Measurements from ENCODE around the gene EGLN2.
"Not testable (repeated sequence)": the region's sequence is repeated elsewhere in the genome, so short reads cannot be mapped to it uniquely, and the experiment has no call there.

Gene EGLN2

DNA sequence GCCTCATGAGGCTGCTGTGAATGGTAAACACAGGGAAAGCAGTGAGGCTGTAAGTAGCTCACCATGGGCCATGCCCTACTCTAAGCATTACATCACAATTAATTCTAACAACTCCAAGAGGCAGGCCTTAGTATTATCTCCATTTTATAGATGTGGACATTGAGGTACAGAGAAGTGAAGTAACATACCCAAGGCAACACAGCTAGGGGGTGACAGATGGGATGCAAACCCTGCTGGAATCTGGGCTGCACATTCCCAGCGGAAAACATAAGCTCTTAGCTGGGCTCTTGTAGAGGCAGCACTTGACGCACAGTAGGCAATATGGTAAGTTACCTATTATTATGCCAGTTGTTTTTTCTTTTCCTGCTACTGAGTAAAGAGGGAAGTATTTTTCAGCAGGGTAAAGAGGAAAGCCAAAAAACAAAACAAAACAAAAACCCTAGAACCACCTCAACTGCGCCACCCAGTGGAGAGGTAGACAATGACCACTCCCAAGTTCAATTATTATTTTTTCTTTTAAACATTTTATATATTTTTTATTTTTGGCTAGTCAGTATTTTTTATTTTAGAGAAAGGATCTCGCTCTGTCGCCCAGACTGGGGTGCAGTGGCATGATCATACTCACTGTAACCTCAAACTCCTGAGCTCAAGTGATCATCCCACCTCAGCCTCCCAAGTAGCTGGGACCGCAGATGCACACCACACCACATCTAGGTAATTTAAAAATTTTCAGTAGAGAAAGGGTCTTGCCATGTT lies 20.7 kb downstream of the EGLN2 start:
- not testable (repeated sequence) for DNase-seq

DNA sequence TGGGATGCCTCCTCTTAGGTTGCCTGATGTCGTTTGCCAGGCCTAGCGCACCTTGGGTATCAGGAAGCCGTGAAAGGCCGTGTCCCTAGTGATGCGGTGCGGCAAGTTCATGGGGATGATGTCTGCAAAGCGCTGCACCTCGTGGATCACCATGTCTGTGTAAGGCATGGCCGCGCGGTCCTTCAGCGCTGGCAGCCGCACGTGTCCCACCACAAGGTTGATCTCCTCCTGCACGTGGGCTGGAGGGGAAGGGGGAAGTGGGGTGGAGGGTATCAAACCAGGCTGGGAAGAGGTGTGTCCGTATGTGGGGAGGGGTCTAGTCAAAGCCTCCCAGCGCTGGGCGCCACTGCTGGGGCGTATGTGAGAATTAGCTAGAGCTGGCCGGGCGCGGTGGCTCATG lies 23.2 kb downstream of the EGLN2 start:
- no peak for DNase-seq

DNA sequence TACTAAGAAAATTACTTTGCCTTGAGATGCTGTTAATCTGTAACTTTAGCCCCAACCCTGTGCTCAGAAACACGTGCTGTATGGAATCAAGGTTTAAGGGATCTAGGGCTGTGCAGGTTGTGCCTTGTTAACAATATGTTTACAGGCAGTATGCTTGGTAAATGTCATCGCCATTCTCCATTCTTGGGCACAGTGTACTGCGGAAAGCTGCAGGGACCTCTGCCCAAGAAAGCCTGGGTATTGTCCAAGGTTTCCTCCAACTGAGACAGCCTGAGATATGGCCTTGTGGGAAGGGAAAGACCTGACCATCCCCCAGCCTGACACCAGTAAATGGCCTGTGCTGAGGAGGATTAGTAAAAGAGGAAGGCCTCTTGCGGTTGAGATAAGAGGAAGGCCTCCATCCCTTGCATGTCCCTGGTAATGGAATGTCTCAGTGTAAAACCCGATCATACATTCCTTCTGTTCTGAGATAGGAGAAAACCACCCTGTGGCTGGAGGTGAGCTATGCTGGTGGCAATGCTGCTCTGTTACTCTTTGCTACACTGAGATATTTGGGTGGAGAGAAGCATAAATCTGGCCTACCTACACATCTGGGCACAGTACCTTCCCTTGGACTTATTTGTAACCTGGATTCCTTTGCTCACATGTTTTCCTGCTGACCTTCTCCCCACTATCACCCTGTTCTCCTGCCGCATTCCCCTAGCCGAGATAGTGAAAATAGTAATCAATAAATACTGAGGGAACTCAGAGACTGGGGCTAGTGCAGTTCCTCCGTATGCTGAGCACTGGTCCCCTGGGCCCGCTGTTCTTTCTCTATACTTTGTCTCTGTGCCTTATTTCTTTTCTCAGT lies 23.9 kb downstream of the EGLN2 start:
- not testable (repeated sequence) for DNase-seq

DNA sequence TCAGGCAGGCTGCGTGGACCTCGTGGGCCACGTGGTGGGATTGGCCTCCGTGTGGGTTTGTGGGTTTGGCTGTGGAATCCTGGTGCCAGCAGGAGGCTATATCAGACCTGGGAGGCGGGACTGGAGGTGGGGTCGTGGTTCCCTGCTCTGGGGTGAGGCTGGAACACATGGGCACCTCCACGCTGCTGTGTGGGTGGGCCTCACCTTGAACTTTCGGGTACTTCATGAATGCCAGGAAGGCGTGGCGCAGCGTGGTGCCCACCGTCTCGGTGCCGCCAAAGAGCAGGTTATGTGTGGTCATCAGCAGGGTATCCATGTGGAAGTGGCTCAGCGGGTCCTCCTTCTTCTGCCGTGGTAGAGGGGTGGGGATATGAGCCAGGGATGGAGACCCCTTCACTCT lies 25.9 kb downstream of the EGLN2 start:
- not testable (repeated sequence) for DNase-seq

DNA sequence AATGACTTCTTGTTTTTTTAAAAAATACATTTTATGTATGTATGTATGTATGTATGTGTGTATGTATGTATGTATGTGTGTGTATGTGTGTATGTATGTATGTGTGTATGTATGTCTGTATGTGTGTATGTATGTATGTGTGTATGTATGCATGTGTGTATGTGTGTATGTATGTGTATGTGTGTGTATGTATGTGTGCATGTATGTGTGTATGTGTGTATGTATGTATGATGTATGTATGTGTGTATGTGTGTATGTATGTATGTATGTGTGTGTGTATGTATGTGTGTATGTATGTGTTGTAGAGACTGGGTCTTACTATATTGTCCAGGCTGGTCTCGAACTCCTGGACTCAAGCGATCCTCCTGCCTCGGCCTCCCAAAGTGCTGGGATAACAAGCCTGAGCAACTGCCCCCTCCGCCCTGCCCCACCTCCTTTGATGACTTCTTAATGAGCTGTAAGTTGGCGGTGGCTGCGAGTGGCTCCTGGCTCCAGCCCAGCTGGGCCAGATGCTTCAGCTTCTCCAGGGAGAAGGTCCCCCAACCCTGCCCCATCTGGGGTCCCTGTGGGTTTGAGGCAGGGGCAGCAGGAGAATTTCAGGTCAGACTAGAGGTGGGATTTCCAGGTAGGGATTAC lies 26.6 kb downstream of the EGLN2 start:
- not testable (repeated sequence) for DNase-seq

DNA sequence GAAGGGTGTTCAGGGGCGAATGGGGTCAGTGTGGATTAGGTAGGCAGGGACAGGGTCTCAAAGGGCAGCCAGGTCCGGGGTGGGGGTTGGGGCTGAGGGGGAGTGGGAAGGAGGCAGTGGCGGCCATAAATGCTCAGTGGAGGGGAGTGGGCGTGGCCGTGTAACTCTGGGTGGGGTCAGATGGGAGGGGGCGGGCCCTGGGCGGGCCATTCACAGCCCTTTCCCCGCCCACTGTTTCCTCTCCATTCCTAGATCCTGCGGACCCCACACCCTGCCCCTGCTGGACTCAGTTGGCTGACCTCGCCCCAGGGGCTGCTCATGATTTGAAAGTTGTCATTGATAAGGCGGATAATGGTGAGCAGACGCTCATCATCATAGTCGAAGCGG lies 27.3 kb downstream of the EGLN2 start:
- not testable (repeated sequence) for DNase-seq

DNA sequence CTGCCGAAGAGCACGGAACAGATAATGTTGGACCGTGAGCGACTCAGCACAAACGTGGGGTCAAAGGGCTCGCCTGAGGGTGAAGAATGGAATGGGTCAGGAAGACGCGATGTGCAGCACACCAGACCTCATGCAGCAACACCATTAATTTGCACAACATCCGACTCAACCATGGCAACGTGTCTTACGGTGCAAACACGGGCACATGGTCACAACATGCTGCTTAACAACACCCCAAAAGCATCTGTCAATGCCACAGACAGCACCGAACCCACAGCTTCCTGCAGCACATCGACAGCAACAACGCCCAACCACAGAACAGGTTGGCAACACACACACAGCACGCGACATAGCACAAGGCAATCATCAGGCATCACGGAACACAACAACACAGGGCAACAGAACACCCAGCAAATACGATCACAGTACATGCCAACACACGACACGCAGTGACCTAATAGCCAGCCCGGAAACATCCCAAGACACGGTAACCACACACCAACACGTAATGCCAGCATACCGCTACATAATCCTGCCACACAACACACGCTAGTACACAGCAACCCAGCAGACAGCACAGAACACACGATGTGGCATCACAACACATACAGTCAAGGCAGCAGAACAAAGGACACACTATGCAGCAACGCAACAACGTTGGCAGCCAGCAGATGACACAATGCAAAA lies 27.9 kb downstream of the EGLN2 start:
- not testable (repeated sequence) for DNase-seq

DNA sequence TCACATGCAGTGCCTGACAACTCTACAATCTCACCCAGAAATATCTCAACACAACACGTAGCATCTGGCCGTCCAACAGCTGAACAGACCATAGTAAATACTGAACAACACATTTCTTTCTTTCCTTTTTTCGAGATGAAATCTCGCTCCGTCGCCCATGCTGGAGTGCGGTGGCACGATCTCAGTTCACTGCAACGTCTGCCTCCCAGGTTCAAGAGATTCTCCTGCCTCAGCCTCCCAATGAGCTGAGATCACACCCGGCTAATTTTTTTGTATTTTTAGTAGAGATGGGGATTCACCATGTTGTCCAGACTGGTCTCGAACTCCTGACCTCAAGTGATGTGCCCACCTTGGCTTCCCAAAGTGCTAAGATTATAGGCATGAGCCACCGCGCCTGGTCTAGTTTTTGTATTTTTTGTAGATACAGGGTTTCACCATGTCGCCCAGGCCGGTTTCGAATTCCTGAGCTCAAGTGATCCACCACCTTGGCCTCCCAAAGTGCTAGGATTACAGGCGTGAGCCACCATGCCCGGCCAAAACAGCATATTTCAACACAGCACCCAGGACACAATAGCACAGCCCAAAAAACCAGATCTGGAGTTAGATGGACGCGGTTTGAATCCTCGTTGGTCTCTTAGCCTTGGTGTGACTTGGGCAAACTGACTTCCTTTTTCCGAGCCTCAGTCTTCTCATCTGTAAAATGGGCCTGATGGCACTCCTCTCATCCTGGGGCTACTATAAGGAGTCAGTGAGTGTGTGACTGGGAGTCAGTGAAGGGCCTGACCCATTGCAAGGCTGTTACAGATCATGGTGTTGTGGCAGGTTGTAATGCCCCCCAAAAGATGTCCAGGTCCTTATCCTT lies 28.6 kb downstream of the EGLN2 start:
- DNase-seq = no peak

DNA sequence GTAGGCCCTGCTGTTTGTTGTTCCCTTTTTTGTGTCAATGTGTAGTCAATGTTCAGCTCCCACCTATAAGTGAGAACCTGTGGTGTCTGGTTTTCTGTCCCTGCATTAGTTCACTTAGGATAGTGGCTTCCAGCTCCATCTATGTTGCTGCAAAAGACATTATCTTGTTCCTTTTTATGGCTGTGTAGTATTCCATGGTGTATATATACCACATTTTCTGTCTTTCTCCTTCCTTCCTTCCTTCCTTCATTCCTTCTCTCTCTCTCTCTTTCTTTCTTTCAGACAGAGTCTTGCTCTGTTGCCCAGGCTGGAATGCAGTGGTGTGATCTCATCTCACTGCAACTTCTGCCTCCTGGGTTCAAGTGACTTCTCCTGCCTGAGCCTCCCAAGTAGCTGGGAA lies 30.2 kb downstream of the EGLN2 start:
- DNase-seq = no peak

DNA sequence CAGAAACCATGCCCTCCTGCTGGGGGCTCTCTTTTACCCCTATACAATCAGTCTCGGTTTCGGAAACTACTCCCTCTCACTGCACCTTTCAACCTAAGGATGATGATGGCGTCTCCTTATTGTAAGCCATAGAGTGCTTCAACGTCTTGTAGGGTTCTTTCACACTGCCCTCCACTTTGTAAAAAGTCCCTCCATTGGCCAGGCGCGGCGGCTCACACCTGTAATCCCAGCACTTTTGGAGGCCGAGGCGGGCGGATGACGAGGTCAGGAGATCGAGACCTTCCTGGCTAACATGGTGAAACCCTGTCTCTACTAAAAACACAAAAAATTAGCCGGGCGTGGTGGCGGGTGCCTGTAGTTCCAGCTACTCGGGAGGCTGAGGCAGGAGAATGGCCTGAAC lies 31.8 kb downstream of the EGLN2 start:
- DNase-seq = not testable (repeated sequence)

DNA sequence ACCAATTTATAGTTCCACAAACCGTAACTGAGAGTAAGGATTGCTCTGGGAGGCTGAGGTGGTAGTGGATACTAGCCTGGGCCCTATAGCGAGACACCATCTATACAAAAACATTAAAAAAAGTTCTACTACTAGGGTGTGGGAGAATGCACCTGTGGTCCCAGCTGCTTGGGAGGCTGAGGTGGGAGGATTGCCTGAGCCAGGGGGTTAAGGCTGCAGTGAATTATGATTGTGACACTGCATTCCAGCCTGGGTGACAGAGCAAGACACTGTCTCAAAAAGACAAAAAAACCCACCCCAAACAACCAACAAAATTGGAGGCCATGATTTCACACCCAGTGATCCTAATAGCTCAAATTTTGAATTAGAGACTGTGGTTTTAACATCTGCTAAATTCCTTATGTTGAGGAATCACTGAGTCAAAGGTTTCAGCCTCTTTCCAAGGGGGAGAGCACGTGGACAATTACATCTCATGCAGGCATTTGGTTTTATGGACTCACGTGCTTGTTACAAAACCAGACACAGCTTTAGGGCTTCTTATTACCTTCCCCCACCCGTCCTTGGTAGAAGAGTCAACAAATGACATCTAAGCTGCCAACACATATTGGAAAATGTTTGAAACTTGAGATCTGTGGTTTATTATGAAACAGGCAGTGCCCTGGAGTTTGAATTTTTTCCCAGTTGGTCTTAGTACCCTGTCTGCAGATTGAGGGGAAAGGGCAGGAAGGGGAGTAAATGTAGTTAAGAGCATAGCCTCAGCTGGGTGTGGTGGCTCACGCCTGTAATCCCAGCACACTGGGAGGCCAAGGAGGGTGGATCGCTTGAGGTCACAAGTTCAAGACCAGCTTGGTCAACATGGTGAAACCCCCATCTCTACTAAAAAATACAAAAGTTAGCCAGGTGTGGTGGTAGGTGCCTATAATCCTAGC lies 32.8 kb downstream of the EGLN2 start:
- DNase-seq = peak; percentile 7

DNA sequence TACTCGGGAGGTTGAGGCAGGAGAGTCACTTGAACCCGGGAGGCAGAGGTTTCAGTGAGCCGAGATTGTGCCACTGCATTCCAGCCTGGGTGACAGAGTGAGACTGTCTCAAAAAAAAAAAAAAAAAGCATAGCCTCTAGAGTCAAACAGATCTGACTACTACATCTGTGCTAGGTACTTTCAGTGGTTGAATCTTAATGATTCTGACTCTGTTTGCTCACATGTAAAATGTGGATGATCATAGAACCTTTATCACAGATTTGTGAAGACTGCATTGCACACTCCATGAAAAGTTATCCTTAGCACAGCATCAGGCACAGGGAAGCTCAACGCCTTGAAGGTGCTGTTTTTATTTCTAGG lies 33.4 kb downstream of the EGLN2 start:
- not testable (repeated sequence) for DNase-seq

DNA sequence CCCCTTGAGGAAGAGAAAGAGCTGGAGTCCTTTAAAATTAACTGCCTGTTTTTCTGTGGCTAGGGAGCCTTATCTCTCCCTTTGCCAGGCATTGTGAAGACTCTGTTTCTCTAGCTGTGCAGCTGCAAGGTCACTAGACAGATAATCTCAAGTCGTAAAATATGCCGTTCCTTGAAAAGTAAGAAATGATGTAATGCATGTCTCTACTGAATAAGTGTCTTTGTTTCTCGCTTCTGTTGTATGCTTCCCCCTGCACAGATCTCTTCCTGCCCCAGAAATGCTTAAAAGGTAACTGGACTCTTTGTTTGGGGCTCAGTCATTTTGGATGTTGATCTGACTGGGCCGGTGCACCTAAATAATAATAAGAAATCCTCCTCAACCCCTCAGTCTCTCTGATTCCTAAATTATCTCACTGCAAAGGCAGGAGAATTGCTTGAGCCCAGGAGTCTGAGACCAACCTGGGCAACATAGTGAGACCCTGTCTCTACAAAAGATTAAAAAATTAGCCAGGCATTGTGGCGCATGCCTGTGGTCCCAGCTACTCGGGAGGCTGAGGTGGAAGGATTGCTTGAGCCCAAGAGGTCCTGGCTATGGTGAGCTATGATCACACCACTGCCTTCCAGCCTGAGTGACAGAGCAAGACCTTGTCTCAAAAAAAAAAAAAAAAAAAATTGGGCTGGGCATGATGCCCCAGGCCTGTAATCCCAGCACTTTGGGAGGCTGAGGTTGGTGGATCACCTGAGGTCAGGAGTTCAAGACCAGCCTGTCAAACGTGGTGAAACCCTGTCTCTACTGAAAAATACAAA lies 34.9 kb downstream of the EGLN2 start:
- not testable (repeated sequence) for DNase-seq

DNA sequence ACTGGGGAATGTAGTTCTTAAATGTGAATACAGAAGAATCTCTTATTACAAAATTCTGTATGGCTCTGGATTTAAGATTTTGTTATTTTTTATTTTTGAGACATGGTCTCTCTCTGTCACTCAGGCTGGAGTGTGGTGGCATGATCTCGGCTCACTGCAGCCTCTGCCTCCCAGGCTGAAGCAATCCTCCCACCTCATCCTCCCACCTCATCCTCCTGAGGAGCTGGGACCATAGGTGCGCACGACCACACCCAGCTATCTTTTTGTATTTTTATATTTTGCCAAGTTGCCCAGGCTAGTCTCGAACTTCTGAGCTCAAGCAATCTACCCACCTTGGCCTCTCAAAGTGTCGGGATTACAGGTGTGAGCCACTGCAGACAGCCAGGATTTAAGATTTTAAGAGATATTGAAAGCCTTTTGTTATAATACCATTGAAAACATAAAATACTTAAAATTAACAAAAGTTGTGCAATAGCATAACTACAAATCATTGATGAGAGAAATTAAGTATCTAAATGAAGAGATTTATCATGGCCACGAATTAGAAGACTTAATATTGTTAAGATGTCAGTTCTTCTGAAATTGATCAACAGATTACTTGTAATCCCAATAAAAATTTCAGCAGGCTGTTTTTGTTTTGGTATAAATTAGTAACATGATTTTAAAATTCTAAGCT lies 37.9 kb downstream of the EGLN2 start:
- DNase-seq = no peak

DNA sequence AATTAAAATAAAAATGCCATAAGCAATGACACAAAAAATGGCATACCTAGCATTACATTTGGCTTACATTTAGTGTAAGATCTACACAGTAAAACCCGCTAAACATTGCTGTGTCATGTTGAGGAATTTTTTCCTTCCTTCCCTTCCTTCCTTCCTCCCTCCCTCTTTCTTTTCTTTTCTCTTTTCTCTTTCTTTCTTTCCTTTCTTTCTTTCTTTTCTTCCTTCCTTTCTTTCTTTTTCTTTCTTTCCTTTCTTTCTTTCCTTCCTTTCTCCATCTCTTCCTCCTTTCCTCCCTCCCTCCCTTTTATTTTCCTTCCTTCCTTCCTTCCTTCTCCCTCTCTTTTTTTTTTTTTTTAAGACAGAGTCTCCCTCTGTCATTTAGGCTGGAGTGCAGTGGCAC lies 39.5 kb downstream of the EGLN2 start:
- not testable (repeated sequence) for DNase-seq

DNA sequence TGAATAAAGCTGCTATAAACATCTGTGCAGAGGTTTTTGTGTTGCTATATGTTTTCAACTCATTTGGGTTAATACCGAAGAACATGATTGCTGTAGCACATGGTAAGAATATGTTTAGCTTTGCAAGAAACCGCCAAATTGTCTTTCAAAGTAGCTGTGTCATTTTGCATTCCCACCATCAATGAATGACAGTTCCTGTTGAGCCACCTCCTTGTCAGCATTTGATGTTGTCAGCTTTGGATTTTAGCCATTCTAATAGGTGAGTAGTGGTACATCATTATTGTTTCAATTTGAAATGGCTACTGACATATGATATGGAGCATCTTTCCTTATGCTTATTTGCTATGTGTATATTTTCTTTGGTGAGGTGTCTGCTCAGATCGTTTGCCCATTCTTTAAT lies 43.0 kb downstream of the EGLN2 start:
- DNase-seq = not testable (repeated sequence)

DNA sequence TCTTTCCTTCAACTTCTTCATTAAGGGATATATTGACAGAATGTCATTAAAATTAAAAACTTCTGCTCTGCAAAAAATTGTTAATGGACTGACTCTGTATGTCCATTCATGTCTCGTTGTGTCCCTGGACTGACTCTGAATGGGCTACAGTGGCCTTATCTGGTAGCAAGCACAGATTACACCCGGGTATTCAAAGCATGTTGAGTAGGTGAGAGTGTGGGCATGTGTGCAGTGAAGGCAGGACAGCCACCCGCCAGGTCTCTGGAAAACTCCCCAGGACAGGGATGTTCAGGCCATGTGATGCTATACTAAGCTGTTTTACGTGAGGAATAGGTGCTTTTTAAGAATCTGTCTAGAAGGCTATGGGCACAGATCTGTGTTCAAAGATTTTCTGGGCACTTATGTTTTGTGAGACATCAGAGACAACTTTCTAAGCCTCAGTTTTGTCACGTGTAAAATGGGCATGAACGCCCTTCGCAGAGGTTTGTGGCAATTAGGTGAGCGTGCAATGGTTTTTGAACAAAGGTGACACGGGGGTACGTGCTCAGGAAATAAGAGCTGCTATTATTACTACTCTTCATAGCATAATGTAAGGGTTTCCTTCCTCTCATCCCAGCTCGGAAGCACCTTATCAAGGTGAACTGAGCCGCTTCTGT lies 44.1 kb downstream of the EGLN2 start:
- not testable (repeated sequence) for DNase-seq

DNA sequence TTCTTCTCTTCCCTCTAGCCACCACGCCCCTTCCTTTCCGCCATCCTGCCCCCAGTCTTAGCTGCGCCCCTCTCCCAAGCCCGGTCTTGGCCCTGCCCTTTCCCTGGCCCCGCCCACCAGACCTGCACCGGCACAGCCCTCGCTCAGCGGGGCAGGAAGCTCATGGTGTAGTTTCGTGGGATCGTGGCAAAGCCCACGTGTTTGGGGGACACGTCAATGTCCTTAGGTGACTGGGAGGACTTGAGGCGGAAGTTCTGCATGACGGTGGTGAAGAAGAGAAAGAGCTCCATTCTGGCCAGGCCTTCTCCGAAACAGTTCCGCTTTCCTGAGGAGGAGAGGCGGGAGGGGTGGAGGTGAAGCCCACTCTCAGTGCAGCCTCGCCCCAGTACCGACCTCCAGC lies 44.7 kb downstream of the EGLN2 start:
- DNase-seq = not testable (repeated sequence)

DNA sequence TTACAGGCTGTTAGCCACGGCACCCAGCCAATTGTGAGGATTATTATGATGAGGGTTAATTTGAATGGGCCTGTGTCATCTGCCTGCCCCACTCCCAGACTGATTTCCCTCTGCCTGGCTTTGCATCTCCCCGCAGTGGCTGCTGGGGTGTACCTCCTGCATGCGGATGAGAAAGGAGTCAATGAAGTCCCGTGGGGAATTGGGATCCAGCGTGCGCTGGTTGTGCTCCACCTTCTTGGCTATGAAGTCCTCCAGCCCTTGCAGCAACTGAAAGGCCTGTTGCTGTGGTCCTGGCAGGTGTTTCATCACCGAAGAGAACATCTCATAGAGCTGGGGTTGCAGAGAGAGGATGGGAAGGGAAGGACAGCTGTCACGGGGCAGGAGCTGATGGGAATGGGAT lies 47.7 kb downstream of the EGLN2 start:
- DNase-seq = not testable (repeated sequence)
